HG02588 (cell line): ENCODE data around the gene ZNF560.
"Not testable (repeated sequence)": the region's sequence is repeated elsewhere in the genome, so short reads cannot be mapped to it uniquely, and the experiment has no call there.

Experiments used
- ATAC-seq: cut with Tn5 transposase; IDR thresholded peaks from one replicate; pipeline ENCODE4 v1.9.1; 2021; ENCODE audit warnings: mild to moderate bottlenecking, moderate library complexity; ENCODE audit not compliant: unreplicated experiment

Gene ZNF560

GRCh38 chr19:9498183-9498902 lies at the start of gene ZNF560:
Gene ZNF560 (minus strand): TSS chr19:9498616. CDS start chr19:9475313, 23,303 bp downstream.
- no peak for ATAC-seq

- ATAC-seq = no peak
These were observed 49.5 kb upstream of the ZNF560 start for GRCh38 chr19:9547870-9548269.

- ATAC-seq = not testable (repeated sequence)
These were observed 42.9 kb upstream of the ZNF560 start for GRCh38 chr19:9541281-9541680.

GRCh38 chr19:9539921-9540320 lies 41.5 kb upstream of the ZNF560 start:
- ATAC-seq = not testable (repeated sequence)

GRCh38 chr19:9539201-9539600 lies 40.8 kb upstream of the ZNF560 start:
- ATAC-seq = not testable (repeated sequence)

GRCh38 chr19:9538183-9539058 lies 40.0 kb upstream of the ZNF560 start, which contains the start of gene ZNF426:
Gene ZNF426 (minus strand): TSS chr19:9538645. CDS start chr19:9536232, 2,413 bp downstream.
- no peak for ATAC-seq

- ATAC-seq = no peak
These were observed 37.5 kb upstream of the ZNF560 start for GRCh38 chr19:9535934-9536333.

GRCh38 chr19:9531933-9532332 lies 33.5 kb upstream of the ZNF560 start:
- ATAC-seq = no peak

GRCh38 chr19:9528757-9529336 lies 30.4 kb upstream of the ZNF560 start:
- ATAC-seq = no peak

GRCh38 chr19:9523885-9524474 lies 25.6 kb upstream of the ZNF560 start:
- ATAC-seq = no peak

- no peak for ATAC-seq
These were observed 8.9 kb upstream of the ZNF560 start for GRCh38 chr19:9507285-9507684.

GRCh38 chr19:9500796-9501195 lies 2.4 kb upstream of the ZNF560 start:
- ATAC-seq = no peak

GRCh38 chr19:9494096-9494495 lies 4.3 kb downstream of the ZNF560 start:
- ATAC-seq = no peak

GRCh38 chr19:9487016-9487415 lies 11.4 kb downstream of the ZNF560 start:
- no peak for ATAC-seq

- no peak for ATAC-seq
These were observed 13.3 kb downstream of the ZNF560 start for GRCh38 chr19:9485140-9485539.

GRCh38 chr19:9474975-9475374 lies 23.4 kb downstream of the ZNF560 start:
- no peak for ATAC-seq

- no peak for ATAC-seq
These were observed 31.3 kb downstream of the ZNF560 start for GRCh38 chr19:9467161-9467560.

GRCh38 chr19:9461938-9462337 lies 36.5 kb downstream of the ZNF560 start:
- no peak for ATAC-seq

GRCh38 chr19:9456018-9456689 lies 42.3 kb downstream of the ZNF560 start:
- ATAC-seq = no peak

GRCh38 chr19:9453953-9454352 lies 44.5 kb downstream of the ZNF560 start:
- no peak for ATAC-seq

GRCh38 chr19:9445037-9445436 lies 53.4 kb downstream of the ZNF560 start:
- no peak for ATAC-seq
